H54 (cell line): ENCODE data around the gene CACNA1E.

Source experiments
- DNase-seq: peaks from one replicate; pipeline ENCODE4 v3.0.0; 2011; ENCODE audit warnings: low spot score, mixed read lengths; ENCODE audit not compliant: insufficient read length
- FAIRE-seq: peaks from 3 replicates; lab custom pipeline; 2011; peaks lifted over from hg19 to GRCh38; lab: Jason Lieb, UNC
- POLR2A ChIP-seq: IDR thresholded peaks from 2 replicates; pipeline ENCODE4 v1.6.1; 2011; ENCODE audit warnings: low read depth, mild to moderate bottlenecking, low read length

The CACNA1E gene

DNA sequence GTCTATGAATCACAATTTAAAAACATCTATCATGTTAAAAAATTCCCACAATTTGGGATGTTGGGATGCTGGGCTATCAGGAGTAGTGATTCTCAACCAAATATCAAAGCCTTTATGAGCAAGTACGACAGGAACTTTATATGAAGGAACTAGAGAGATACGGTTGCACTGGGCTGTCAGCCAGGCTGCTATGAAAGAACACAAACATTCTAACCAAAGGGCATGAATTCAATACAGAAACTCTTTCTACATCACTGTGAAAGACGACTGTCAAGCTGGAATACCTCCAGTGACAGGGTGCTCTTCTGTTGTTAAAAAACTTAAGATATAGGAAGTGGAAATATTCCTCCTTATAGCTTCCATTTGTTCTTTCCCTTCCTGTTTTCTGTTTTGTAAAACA is 9.8 kb downstream of the CACNA1E start:
- no peak for FAIRE-seq
- DNase-seq = no peak
- no peak for TF ChIP-seq POLR2A

DNA sequence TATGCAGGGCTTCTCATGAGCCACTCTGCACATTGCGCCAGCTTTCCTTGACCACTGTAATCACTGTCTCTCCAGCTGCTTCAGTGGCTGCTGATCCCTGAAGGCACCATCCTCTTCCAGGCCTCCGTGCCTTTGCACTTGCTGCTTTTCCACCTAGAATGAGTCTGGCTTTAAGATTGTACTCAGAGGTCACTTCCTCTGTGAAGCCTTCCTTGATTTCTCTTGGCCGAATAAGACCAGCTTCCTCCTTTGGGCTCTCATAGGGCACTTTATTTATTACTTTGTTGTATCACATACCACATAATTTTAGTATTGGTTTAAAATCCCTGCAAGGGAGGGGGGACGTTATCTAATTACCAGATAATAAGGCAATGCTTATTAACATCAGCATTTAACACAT is 10.6 kb downstream of the CACNA1E start:
- DNase-seq (no peak), FAIRE-seq (no peak)
- TF ChIP-seq POLR2A = no peak

DNA sequence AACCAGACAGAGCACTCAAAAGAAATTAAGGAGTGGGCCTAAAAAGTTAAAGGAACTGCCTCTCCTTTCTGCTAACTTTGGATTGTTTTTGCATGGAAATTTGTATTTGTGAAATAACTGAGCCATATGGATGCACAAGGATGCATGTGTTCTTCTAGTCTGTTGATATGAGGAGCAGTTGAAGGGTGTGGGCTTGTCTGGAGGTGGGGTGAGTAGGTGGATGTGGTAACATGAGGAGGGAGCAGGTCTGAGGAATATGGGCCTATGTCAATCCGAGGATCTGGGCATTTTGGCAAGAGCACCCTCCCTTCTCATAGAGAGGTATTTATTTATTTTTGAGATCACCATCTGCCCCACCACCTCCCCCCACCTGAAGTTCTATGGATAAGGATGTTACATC is 13.4 kb downstream of the CACNA1E start:
- FAIRE-seq = no peak
- no peak for TF ChIP-seq POLR2A

DNA sequence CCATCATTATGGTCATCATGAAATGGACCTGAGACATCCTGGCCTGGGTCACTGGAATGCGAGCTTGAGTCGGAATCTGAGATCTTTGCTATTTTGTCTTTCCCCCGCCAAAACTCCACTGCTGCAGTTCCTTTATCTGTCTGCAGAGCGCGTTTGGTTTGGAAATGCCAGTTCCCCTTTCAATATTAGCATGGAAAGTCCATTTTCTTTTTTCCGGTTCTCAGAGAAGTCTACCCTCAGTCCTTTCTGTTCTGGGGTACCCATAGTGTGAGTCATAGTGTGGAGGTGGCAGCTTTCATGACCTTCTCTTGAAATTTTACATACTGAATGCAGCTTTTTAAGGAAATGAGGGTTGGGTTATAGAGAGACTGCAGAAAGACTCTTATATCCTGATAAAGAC is 14.6 kb downstream of the CACNA1E start:
- no peak for TF ChIP-seq POLR2A
- no peak for FAIRE-seq
- DNase-seq = no peak

More for the DNA sequence above, 13.4 kb downstream of the CACNA1E start:
- no peak for DNase-seq

DNA sequence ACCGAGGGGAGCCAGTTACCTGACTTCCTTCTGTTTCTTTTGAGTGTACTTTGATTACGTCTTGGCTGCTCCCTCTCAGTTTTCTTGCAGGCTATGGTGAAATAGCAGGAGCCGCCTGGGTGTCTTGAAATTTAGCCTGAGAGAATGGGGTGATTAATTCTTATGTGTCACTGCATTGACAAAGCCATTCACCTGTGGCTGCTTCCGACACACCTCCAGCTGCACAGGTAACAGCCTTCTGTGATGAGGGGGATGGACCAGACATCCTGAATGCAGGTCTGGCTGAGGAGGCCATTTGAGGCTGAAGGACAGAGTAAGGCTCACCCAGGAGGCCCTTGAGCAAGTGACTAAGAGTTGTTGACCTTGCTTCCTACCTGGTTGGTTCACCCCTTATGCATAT is 16.5 kb downstream of the CACNA1E start:
- no peak for TF ChIP-seq POLR2A
- FAIRE-seq (no peak), DNase-seq (no peak)

DNA sequence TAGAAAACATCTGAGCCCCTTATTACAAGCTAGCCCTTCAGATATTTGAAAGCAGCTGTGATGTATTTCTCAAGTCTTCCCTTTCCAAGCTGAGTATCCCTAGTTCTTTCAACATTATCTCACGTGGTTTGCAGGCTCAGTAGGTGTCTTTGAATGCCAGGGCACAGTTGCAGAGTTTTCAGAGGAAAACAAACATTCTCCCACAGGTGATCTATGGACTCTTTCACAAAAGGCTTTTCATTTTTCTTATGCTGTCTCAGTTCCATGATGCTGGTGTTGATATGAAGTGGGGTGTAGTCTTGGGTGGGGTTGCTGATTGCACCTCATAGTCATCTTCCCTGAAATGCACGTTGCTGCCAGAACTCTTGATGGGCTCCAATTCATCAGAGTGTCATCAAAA is 17.3 kb downstream of the CACNA1E start:
- TF ChIP-seq POLR2A = no peak
- DNase-seq = no peak
- FAIRE-seq = no peak

DNA sequence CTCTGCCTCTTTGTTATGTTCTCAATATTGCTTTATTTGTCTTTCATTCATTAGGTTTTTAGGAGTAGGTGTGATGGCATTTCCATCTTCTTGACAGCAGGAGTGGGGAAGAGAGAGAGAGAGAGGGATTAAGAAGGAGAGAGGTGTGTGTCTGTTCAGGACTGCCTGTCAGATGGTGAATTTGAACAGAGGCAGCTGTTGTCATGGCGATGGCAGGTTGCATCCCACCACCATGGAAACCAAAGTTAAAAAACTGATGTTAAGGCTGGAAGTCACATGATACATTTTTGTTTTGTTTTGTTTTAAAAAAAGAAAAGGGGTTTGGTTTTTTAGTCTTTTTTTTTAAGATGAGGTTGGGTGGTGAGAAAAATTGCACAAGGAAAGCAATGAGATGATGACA is 18.3 kb downstream of the CACNA1E start:
- DNase-seq (no peak), FAIRE-seq (no peak)
- no peak for TF ChIP-seq POLR2A

DNA sequence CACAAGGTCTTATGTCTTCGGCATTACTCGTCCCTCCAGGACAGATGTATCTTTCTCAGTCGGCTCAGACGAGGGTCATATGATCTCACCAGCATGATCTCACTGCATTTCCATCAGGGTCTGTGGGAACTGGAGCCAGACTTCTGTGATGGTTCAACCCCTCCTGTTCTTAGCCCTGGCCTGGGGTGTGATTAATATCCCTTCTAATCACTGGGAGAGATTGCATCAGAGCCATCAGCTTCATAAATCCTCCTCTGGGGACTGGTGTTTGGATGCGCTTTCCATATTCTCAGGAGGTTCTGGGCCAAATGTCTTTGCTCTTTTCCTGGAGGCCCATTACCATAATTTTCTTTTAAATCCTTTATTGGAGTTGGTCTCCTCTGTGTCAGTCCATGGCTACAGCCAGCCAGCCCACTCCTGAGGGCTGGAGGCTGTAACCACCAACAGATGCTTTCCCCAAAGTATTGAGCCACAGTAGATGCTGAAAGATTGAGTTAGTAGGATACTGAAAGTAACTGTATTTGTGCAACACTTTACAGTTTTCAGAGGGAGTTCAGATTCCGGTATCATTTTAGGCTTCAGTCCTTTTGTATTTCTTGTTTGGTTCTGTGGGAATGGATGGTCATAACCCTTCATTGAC is 20.0 kb downstream of the CACNA1E start:
- DNase-seq (no peak), FAIRE-seq (no peak)
- TF ChIP-seq POLR2A = no peak

DNA sequence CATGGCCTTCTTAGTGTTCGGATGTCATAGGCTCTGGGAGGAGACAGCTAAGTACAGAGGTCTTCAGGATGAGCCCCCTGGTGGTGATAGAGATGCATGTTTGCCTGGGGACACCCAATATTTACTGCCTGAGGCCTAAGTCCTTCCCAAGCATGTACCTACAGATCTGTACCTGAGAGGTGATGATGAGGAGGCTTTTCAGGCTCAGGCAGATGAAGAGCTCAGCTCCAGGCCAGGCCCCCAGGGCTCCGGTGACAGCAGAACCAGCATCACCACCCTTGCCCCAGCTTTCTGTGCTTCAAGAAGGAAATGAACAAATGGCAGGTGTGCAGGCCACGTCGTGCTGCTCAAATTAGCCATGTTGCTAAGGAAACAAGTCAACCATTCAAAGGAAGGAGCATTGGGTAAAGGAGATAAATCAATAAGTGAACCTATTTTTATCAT is 21.1 kb downstream of the CACNA1E start:
- TF ChIP-seq POLR2A = no peak
- peak; percentile 28 for DNase-seq
- FAIRE-seq = no peak

DNA sequence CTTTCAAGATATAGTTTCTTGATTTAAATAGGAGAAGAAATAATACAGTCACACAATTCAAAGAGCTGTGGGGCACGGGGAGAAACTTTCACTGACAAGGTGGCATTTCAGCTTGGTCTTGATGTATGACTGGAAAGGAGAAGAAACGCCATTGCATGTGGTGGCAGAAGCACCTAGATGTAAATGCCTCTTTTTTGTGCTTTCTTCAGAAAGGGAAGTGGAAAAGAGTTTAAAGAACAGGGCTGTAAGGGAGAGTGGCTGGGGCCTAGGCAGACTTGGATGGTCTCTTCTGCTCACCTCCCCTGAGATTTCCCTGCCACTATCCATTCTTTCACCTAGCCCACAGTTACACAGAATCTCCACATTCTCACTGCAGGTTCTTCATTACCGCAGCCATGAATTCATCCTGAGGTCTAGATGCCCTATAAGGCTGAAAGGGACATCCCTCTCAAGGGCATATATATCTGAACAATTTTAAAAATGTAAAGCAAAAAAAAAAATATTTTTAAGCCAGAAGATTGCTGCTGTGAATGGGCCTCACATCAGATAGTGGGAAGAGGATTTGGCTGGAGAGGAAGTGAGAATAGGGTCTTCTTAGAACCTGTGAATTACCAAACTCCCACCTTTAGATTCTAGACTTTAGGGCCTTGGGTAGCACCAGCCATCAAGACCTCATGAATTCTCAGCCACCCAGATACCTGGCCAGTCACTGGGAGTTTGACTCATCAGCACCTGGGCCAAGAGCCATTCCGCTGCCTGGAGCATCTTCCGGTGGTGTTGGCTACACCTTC is 23.4 kb downstream of the CACNA1E start:
- FAIRE-seq = no peak
- no peak for TF ChIP-seq POLR2A
- DNase-seq = no peak

DNA sequence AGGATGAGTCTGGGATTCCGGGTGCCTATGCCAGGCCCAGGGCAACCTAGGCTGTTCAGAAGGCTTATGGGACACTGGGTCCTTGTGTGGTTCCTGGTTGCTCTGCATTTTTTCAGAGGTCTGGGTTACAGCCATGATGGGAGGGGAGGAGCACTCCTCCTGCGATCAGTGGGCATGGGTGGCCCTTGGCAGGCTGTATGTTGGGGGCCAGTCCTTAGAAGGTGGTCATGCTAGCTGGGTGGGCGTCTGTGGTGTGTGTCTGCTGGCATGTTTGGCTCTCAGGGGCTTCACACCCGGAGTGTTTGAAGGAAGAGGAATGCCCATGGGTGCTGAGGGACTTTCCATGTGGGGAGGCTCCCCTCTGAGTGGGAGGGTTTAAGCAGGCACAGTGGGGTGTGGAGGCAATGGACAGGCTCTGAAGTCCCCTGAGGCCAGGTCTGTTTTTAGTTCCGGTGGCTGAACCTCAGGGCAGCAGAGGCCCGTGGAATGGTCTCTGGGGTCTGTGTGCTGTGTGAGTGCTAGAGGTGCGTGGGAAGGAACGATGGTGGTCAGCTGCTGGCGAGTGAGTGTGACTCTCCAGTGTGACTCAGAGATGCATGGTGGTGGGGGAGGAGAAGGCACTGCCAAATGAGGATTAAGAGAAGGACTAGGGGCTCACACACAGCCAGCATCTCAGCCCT is 25.3 kb downstream of the CACNA1E start:
- DNase-seq (no peak), FAIRE-seq (no peak)
- TF ChIP-seq POLR2A = no peak

DNA sequence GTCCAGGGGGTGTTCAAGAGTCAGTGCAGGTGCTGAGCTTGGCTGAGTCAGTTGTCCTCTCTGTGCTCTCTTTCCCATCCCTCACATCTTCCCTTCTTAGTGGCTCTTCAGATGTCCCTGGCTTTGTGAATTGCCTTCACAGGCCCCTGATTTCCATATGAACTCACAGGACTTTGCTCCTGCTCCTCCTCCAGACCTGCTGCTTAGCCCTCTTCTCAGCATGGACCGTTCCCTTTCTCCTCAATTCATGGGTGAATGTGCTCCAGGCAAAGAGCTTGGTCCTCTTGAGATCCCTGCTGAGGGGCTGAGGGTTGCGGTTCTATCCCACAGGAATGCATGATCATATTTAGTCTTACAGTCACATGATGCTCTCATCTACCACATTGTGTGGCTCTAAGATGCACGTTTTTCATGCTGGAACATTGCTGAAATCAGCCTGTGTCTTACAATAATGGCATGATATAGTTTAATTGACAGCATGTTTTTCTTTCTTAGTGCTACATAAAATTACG is 30.5 kb downstream of the CACNA1E start:
- FAIRE-seq = no peak

DNA sequence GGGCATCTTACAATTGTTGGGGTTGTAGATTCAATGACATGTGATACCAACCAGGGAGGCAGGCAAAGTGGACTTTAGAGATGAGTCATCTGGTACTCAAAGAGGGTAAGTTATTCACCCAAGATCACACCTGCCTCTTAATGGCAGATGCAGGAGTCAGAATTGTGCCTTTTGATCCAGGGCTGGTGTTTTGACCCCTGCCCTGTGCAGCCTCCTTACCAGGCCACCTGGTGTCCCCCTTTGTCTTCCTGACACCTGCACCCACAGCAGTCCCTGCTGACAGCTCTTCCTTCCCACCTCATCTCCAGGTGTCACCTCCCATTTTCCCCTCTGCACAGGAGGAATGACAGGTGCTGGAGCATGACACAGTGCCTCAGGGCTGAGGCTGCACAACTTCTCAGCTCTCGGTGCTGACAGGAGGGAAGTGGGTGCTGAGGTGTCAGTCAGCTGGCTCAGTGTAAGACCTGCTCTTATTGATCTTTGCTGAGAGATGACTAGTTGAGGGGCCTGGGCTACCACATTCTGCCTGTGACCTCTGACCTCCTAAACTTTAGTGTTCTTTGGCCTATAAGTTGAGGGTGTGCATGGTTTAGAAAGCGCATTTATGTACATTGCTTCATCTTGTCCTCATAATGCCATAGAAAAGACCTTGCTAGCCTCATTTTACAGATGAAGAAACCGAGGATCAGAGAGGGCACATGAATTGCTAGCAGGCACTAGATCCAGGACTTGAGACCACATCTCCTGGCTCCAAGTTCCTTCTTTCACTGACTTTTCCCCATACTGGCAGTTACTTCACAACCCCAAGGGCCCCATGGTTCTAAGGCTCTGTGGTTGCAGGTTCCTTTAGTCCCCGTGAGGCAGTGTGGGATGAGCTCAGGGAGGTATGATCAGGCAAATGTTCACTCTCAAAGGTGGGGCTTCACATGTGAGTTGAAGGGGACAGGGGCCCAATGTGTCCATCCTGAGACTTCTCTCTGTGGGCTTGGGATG is 31.3 kb downstream of the CACNA1E start:
- no peak for FAIRE-seq
- no peak for TF ChIP-seq POLR2A
- no peak for DNase-seq

More for the DNA sequence above, 30.5 kb downstream of the CACNA1E start:
- no peak for DNase-seq
- TF ChIP-seq POLR2A = no peak
